GM10847 (cell line): ENCODE data around the gene VSIR.

Experiments
- POLR2A ChIP-seq: IDR thresholded peaks from 2 replicates; pipeline ENCODE4 v1.6.1; 2011; ENCODE audit not compliant: insufficient read length; ENCODE audit errors: extremely low read depth

The VSIR gene

GRCh38 chr10:71797533-71798307 is 24.4 kb upstream of the VSIR start:
- TF ChIP-seq POLR2A = no peak

DNA sequence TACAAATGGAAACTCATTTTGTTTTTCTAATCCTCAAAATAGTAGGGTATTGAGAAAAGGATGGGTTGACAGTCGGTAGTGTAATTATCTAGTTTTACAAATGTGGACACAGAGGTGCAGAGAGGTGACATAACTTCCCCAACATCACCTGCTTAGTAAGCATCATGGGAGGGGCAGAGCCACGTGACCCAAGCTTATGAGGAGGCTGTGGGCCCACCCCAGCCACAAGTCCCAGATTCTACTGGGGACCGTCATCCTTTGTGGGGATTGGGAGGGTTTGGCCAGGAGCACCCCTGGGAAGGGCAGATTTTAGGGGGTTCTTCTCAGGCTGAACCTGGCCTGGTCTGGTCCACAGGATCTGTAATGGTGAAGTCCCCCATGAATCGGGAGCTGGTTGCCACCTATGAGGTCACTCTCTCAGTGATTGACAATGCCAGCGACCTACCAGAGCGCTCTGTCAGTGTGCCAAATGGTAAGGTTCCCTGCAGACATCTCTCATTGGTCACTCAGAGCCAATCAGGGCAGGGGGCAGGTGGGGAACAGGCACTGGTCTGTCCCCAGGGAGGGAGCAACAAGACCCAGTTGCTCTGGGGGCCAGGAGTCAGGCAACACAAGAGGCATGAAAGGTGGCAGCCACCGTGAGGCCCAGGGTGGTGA is 23.6 kb upstream of the VSIR start:
- TF ChIP-seq POLR2A = no peak

- TF ChIP-seq POLR2A = no peak
Measured at GRCh38 chr10:71795248-71795647, 21.9 kb upstream of the VSIR start.

DNA sequence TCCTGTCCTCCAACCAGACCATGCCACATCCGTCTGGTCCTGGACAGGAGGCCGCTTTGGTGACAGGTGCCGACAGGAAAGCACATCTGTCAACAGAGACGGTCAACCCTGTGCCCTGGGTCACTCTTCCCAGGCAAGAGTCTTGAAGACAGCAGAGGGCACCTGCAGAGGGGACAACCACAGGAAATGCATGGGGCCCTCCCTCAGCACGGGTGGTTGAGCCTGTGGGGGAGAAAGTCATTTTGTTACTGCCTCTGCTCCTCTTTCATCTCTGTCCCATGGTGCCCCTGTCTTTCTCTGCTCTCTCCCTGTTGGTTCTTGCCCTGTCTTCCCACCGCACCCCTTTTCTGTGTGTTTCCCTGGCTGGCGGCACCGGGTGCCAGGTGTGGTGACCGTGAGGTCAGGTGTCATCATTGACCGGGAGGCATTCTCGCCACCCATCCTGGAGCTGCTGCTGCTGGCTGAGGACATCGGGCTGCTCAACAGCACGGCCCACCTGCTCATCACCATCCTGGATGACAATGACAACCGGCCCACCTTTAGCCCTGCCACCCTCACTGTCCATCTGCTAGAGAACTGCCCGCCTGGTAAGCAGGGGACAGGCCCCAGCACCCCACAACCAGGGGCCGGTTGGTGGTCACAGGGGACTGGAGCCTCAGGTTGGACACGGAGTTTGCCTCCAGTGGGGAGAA is 17.6 kb upstream of the VSIR start:
- no peak for TF ChIP-seq POLR2A

GRCh38 chr10:71789871-71790270 is 16.6 kb upstream of the VSIR start:
- TF ChIP-seq POLR2A = no peak

- TF ChIP-seq POLR2A = no peak
Measured at GRCh38 chr10:71788954-71789353, 15.6 kb upstream of the VSIR start.

DNA sequence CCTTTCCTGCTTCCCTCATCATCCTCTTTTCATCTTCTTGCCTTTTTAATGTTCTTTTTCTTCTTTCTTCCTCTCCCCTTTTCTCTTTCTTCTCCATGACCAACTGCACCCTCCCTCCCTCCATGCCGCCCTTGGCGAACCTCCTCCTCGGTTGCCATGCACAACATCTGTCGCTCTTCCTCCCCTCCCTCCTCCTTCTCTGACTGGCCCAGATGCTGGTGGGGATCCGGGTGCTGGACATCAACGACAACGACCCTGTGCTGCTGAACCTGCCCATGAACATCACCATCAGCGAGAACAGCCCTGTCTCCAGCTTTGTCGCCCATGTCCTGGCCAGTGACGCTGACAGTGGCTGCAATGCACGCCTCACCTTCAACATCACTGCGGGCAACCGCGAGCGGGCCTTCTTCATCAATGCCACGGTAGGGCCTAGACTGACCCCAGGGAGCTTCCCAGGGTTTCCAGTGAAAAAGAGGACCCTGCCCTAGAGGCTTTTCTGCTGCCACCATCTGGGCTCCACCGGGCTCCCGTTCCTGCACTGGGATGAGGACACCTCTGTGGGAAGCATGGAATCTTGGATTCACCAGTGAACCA is 11.5 kb upstream of the VSIR start:
- no peak for TF ChIP-seq POLR2A

DNA sequence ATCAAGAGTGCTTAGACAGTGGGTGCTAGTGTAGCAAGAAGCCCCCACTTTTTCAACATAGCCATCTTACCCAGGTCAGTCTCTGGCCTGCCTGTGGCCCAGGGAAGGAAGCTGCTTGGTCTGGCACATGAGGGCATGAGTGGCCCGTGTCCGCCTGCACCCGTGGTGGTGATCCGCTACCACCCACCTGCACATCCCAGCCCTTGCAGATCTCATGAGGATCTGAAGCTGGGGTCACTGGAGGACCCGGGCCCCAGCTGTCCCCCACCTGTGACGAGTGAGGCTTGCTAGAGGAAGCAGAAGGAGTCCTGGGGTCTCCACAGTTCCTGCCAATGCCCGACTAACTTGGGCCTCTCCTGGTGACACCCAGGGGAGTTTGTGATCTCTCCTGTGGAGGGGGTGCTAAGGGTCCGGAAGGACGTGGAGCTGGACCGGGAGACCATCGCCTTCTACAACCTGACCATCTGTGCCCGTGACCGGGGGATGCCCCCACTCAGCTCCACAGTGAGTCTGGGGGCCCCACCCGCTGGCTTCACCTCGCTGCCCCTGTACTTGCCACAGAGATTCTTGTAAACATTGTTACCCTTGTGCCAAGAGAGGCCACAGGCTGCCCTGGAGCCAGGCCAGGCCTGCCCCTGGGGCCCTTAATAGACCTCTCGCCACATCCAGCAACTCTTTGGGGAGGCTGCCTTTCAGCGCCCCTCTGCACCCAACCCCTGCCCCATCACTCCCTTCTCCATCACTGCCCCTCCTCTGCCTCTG is 10.8 kb upstream of the VSIR start:
- no peak for TF ChIP-seq POLR2A

DNA sequence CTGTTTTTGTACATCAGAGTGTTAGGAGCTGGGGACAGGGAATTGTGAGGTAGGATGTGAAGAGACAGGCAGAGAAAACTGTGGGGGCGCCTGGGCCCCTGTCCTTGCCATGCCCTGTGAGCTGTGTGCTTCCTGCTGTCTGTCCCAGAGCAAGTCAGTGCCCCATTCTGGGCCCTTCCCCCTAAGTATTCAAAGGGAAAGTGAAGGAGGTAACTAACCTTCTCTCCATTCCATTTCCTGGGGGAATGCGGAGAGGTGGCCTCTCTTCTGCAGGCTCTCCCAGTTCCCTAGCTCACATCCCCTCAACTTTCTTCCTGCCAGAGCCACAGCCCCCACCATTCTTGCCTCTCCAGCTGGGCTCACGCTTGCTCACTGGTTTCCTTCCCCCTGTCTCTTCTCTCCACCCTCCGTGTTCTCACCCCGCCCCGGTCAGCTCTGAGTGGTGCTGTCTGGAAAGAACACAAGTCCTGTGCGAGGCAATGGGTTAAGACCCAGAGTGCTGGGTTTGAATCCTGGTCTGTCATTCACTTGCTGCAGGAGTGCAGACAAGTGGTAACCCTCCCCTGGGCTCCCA is 9.7 kb upstream of the VSIR start:
- TF ChIP-seq POLR2A = no peak

GRCh38 chr10:71782221-71782916 is 9.0 kb upstream of the VSIR start:
- TF ChIP-seq POLR2A = no peak

DNA sequence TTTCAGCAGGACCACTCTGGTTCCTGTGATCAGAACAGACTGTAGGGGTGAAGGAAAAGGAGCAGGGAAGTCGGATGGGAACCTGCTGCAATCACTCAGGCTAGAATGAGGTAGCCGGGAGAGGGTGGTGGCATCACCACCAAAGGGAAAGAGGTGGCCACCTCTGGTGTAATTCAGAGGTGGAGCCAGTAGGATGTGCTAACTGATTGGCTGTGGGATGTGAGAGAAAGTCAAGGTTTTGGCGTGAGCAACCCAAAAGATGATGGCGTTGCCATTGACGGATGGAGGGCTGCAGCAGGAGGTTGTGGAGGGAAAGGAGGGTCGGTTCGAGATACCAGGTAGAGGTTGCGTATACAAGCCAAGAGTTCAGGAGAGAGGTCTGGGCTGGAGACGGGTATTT is 7.4 kb upstream of the VSIR start:
- no peak for TF ChIP-seq POLR2A

DNA sequence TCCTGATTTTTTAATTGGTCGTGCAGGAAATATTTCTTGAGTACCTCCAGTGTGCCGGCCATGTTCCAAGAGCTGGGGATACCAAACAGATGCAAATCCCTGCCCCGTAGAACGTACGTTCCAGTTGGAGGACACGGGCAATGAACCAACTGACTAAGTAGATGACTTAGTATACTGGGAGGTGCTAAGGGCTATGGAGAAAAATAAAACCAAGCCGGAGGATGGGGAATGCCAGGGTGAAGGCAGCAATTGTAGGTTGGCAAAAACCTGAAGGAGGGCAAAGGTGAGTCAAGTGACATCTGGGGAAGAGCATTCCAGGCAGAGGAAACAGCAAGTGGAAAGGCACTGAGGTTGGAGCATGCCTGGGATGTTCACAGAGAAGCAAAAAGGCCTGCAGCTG is 6.8 kb upstream of the VSIR start:
- TF ChIP-seq POLR2A = no peak

DNA sequence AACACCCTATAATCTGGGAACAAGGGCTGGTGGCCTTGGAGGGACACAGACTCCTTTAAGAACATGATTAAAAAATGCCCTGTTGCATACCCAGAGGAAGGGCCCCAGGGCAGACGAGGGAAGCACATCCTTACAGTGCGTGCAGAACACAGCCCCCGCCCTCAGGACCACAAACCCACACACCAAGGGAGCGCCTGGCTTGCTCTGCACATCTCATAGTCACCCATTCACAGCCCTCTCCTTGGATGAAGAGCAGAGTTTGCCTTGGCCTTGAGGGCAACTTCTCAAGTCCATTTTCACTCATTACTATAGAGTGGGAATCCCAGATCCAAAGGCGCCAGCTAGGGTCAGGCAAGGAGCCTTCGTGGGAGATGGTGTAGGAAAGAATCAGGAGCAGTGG is 6.3 kb upstream of the VSIR start:
- TF ChIP-seq POLR2A = no peak
